Sigmoid colon (tissue), 7 donors: ENCODE results near the gene ADCY2. TPM values are rescaled to one million over a fixed set of nuclear protein-coding genes. Genes with fewer than 3 reads are reported as not detected.

ENCODE experiments used
- DNase-seq: peaks from one replicate; pipeline ENCODE4 v3.0.0-alpha.2; 2019
- H3K27ac ChIP-seq, 4 donors: fragments of 200-600 bp; sonication (generic); one replicate each; pipeline ENCODE4 v1.5.1; 2016 to 2019; ENCODE audit warnings: mild to moderate bottlenecking in 1 of 4
- H3K27me3 ChIP-seq, 3 donors: fragments of 200-600 bp; sonication (generic); one replicate each; pipeline ENCODE4 v1.5.1; 2019; ENCODE audit warnings: mild to moderate bottlenecking in 1 of 3
- H3K36me3 ChIP-seq, 4 donors: fragments of 200-600 bp; sonication (generic); one replicate each; pipeline ENCODE4 v1.5.1; 2016 to 2019
- H3K4me1 ChIP-seq, 4 donors: fragments of 200-600 bp; sonication (generic); one replicate each; pipeline ENCODE4 v1.5.1; 2017 to 2019
- H3K4me3 ChIP-seq, 4 donors: fragments of 200-600 bp; sonication (generic); one replicate each; pipeline ENCODE4 v1.5.1; 2017 to 2019; ENCODE audit warnings: mild to moderate bottlenecking in 2 of 4, moderate library complexity in 1 of 4
- H3K9me3 ChIP-seq, 4 donors: fragments of 200-600 bp in 3 of 4; sonication (generic) in 3 of 4; one replicate each; pipeline versions ENCODE4 v1.5.1 to v1.6.1; 2013 to 2019
- CTCF ChIP-seq, 4 experiments: fragments of 450-650 bp in 3 of 4; fragments of 200-600 bp in 1 of 4; IDR thresholded peaks; one replicate each; pipeline ENCODE4 v1.5.1; 2016 to 2019; ENCODE audit warnings: antibody characterized with exemption in 4 of 4, mild to moderate bottlenecking in 3 of 4, moderate library complexity in 2 of 4
- EP300 ChIP-seq, 4 donors: sonication (generic); formaldehyde crosslinking; IDR thresholded peaks; one replicate each; pipeline ENCODE4 v1.6.1; 2017; ENCODE audit warnings: antibody characterized with exemption in 4 of 4
- POLR2A ChIP-seq, 2 donors: fragments of 450-650 bp; IDR thresholded peaks; one replicate each; pipeline ENCODE4 v1.6.1; 2016; ENCODE audit warnings: antibody characterized with exemption in 2 of 2, mild to moderate bottlenecking in 2 of 2, moderate library complexity in 2 of 2
- POLR2AphosphoS5 ChIP-seq, 4 donors: sonication (generic); formaldehyde crosslinking; IDR thresholded peaks; one replicate each; pipeline ENCODE4 v1.6.1; 2017; ENCODE audit warnings: antibody characterized with exemption in 4 of 4
- WGBS, 2 donors: extraction: QIAGEN DNeasy Blood & Tissue Kit; methylation state at CpG; one replicate each; pipeline ENCODE4 v1.1.7; 2013; 5-methylcytosine and 5-hydroxymethylcytosine counted together
- intact Hi-C: fragments of 100-400 bp; cut with DNase I; formaldehyde crosslinking; loops from one replicate; pipeline ENCODE4 v1.15.1; 2023
- polyA plus RNA-seq, 3 donors: library from polyadenylated mRNA; stranded (reverse); fragments of 200-250 nt; gene quantifications; one replicate each; pipeline ENCODE4 v1.2.3, GENCODE V29; 2013
- total RNA-seq, 4 donors: library from RNA; depleted of rRNA; stranded (reverse); fragments of >200 nt; gene quantifications; one replicate each; pipeline ENCODE4 v1.1.0, GENCODE V29; 2016
- donor health status: healthy with polysubstance abuse.
- donor health status: Bipolar disorder and iron deficiency.
- donor health status: healthy.

The ADCY2 gene
- total and polyA plus RNA-seq, 7 donors, result 0.69 to 9.5 (median 4.4) TPM

DNA sequence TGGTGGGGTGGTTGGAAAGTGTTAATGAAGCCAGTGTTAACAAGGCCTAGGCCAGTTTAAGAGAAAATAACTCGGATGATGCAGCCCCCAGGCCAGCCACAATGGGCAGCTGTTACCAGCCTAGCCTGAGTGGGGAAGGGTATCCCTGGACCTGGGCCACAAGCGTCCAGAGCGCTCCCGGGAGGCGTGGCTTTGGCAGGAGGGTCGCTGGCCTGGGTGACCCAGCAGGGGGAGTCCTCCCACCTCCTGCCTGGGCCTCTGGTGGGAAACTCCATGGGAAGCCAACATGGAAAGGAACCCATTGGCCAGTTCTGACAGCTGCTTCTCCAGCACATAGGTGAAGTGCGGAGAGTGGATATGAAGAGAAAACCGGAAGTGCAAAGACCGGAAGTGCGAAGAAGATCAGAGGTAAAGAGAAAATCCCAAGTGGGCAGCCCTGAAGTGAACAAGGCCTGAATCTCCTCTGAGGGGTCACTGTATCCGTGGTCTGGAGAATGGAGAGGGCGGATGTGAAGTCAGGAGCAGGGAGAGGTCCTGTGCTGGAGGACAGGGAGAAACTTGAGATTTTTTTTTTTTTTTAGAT, 79.0 kb downstream of the ADCY2 start:
- no peak overlapping the region for H3K4me3 ChIP-seq
- intact Hi-C loops, result no loop called here
- no peaks in the 10 kb centered on the region for H3K27me3 ChIP-seq
- H3K4me1 ChIP-seq, result no peaks in the 10 kb centered on the region
- H3K36me3 ChIP-seq, result no peaks in the 10 kb centered on the region
- H3K27ac ChIP-seq, result no peak overlapping the region
- H3K9me3 ChIP-seq, result peaks cover 0 to 2% (median 0%) of the 10 kb centered on the region in 4 donors
- no peak for DNase-seq
- TF ChIP-seq POLR2A (IDR thresholded peaks at IDR 0.05), result no peak
- TF ChIP-seq EP300 (IDR thresholded peaks at IDR 0.05), result no peak
- TF ChIP-seq POLR2AphosphoS5 (IDR thresholded peaks at IDR 0.05), result no peak
- TF ChIP-seq CTCF (IDR thresholded peaks at IDR 0.05), result no peak
- 90 to 92% methylated on average over 12 of the region's 12 CpGs for WGBS, 2 donors

DNA sequence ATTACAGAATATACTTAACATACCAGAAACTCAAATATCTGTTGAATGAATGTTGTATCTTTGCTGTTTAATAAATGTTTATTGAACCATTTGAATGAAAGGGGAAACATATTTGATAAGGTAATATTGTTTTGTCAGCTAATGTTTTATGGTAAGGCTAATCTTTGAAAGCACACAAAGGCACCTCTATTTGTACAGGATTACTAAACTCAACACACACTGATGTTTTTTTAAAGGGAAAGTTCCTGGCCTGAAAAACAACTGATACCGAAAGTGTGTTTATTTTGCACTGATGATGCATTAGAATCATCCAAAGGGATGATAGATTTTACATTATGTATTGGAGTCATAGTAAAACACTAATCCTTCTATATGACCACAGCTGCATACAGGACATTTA, 82.5 kb downstream of the ADCY2 start:
- Histone ChIP-seq H3K9me3 (no peaks in the 10 kb centered on the region), H3K36me3 (no peaks in the 10 kb centered on the region), H3K4me1 (no peaks in the 10 kb centered on the region), H3K27ac (no peak overlapping the region), H3K4me3 (no peak overlapping the region), H3K27me3 (no peaks in the 10 kb centered on the region)
- WGBS, 2 donors, result 5 to 42% methylated on average over 1 of the region's 1 CpG
- intact Hi-C loops, result no loop called here
- no peak for DNase-seq
- TF ChIP-seq CTCF (IDR thresholded peaks at IDR 0.05) (no peak), EP300 (IDR thresholded peaks at IDR 0.05) (no peak), POLR2AphosphoS5 (IDR thresholded peaks at IDR 0.05) (no peak), POLR2A (IDR thresholded peaks at IDR 0.05) (no peak)

GRCh38 chr5:7488734-7489133, 92.8 kb downstream of the ADCY2 start:
- no peak for TF ChIP-seq POLR2A (IDR thresholded peaks at IDR 0.05)
- TF ChIP-seq POLR2AphosphoS5 (IDR thresholded peaks at IDR 0.05), result no peak
- TF ChIP-seq EP300 (IDR thresholded peaks at IDR 0.05), result no peak
- TF ChIP-seq CTCF (IDR thresholded peaks at IDR 0.05), result no peak
- no peaks in the 10 kb centered on the region for H3K4me1 ChIP-seq
- no peaks in the 10 kb centered on the region for H3K36me3 ChIP-seq
- no peaks in the 10 kb centered on the region for H3K27me3 ChIP-seq
- no peak overlapping the region for H3K27ac ChIP-seq
- no peak overlapping the region for H3K4me3 ChIP-seq
- 77 to 83% methylated on average over 7 of the region's 7 CpGs for WGBS, 2 donors
- intact Hi-C loops, result no loop called here
- no peaks in the 10 kb centered on the region for H3K9me3 ChIP-seq
- no peak for DNase-seq

DNA sequence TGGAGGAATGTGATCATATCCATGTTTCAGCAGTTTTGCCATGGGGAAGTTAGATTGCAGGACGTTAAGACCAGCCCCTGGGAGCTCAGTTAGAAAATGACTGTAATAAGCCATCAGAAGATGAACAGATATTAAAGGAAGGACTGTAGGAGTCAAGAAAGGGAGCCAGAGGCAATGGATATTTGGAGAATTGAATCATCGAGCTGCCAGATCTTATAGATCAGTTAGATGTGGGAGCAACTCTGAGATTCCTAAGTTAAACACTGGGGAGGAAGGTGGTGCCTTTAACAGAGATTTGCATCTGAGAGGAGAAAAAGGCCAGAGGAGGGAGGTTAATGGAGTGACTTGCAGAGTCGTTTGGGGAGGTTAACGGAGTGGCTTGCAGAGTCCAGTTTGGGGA, 96.4 kb downstream of the ADCY2 start:
- DNase-seq, result no peak
- no peak overlapping the region for H3K27ac ChIP-seq
- intact Hi-C loops, result no loop called here
- 65 to 75% methylated on average over 4 of the region's 4 CpGs for WGBS, 2 donors
- H3K4me1 ChIP-seq, result peaks cover 0 to 4% (median 0%) of the 10 kb centered on the region in 4 donors
- TF ChIP-seq POLR2AphosphoS5 (IDR thresholded peaks at IDR 0.05) (no peak), CTCF (IDR thresholded peaks at IDR 0.05) (no peak)
- H3K36me3 ChIP-seq, result no peaks in the 10 kb centered on the region
- no peaks in the 10 kb centered on the region for H3K27me3 ChIP-seq
- no peaks in the 10 kb centered on the region for H3K9me3 ChIP-seq
- H3K4me3 ChIP-seq, result no peak overlapping the region

- no peak for DNase-seq
- no peak overlapping the region for H3K4me3 ChIP-seq
- intact Hi-C loops, result no loop called here
- H3K36me3 ChIP-seq, result no peaks in the 10 kb centered on the region
- no peak for TF ChIP-seq CTCF (IDR thresholded peaks at IDR 0.05)
- TF ChIP-seq POLR2A (IDR thresholded peaks at IDR 0.05), result no peak
- no peak for TF ChIP-seq EP300 (IDR thresholded peaks at IDR 0.05)
- no peak for TF ChIP-seq POLR2AphosphoS5 (IDR thresholded peaks at IDR 0.05)
- H3K27me3 ChIP-seq, result no peaks in the 10 kb centered on the region
- H3K27ac ChIP-seq, result no peak overlapping the region
- no peaks in the 10 kb centered on the region for H3K9me3 ChIP-seq
- peaks cover 0 to 4% (median 0%) of the 10 kb centered on the region in 4 donors for H3K4me1 ChIP-seq
- WGBS, 2 donors, result 87 to 91% methylated on average over 1 of the region's 1 CpG
Observed at GRCh38 chr5:7493081-7493480, 97.1 kb downstream of the ADCY2 start.
